ENCODE measurements around the gene BCL2L2. TPM values are rescaled to one million over a fixed set of nuclear protein-coding genes. Genes with fewer than 3 reads are reported as not detected.
A peak's percentile ranks its signal among the peaks of the same experiment; 100 is the strongest.

The BCL2L2 gene
- total and polyA plus RNA-seq, 2 donors: 5.5 to 20.6 TPM

GRCh38 chr14:23307146-23307530, 505 bp downstream of the BCL2L2 start:
- Histone ChIP-seq H3K36me3 (ENCODE audit: control insufficient read depth in 2 of 2, insufficient read depth in 2 of 2, low read length in 1 of 2) (no peaks in the 10 kb centered on the region), H3K4me3 (ENCODE audit: low read length in 2 of 2) (peak overlapping the region; percentile 36 to 47), H3K4me1 (ENCODE audit: control insufficient read depth in 2 of 2, insufficient read depth in 2 of 2, low read length in 2 of 2) (peaks cover 6 to 25% of the 10 kb centered on the region in 2 donors), H3K9me3 (ENCODE audit: control insufficient read depth in 2 of 2, insufficient read depth in 1 of 2, low read length in 1 of 2) (peaks cover 0 to 1% of the 10 kb centered on the region in 2 donors), H3K27me3 (ENCODE audit: control insufficient read depth in 2 of 2, insufficient read depth in 1 of 2, low read length in 1 of 2) (peaks cover 0 to 9% of the 10 kb centered on the region in 2 donors), H3K27ac (ENCODE audit: low read depth in 1 of 2, low read length in 1 of 2) (peak overlapping the region; percentile 62 to 86)
- DNase-seq (ENCODE audit: low read depth in 6 of 9, low spot score in 9 of 9): no peak
- 54% methylated on average over 5 of the region's 5 CpGs for WGBS

- H3K27me3 ChIP-seq (ENCODE audit: control insufficient read depth in 2 of 2, insufficient read depth in 1 of 2, low read length in 1 of 2): peaks cover 0 to 9% of the 10 kb centered on the region in 2 donors
- H3K4me1 ChIP-seq (ENCODE audit: control insufficient read depth in 2 of 2, insufficient read depth in 2 of 2, low read length in 2 of 2): peaks cover 6 to 19% of the 10 kb centered on the region in 2 donors
- no peaks in the 10 kb centered on the region for H3K36me3 ChIP-seq (ENCODE audit: control insufficient read depth in 2 of 2, insufficient read depth in 2 of 2, low read length in 1 of 2)
- H3K4me3 ChIP-seq (ENCODE audit: low read length in 2 of 2): no peak overlapping the region
- no peak for DNase-seq (ENCODE audit: low read depth in 6 of 9, low spot score in 9 of 9)
- WGBS: 96% methylated on average over 22 of the region's 22 CpGs
- no peaks in the 10 kb centered on the region for H3K9me3 ChIP-seq (ENCODE audit: control insufficient read depth in 2 of 2, insufficient read depth in 1 of 2, low read length in 1 of 2)
- peak overlapping the region in 1 of 2 donors; percentile 21 for H3K27ac ChIP-seq (ENCODE audit: low read depth in 1 of 2, low read length in 1 of 2)
Measured at GRCh38 chr14:23307687-23308644, 1.3 kb downstream of the BCL2L2 start.

- Histone ChIP-seq H3K36me3 (ENCODE audit: control insufficient read depth in 2 of 2, insufficient read depth in 2 of 2, low read length in 1 of 2) (no peaks in the 10 kb centered on the region), H3K27ac (ENCODE audit: low read depth in 1 of 2, low read length in 1 of 2) (no peak overlapping the region)
- no peak for DNase-seq (ENCODE audit: low read depth in 6 of 9, low spot score in 9 of 9)
Measured at GRCh38 chr14:23308721-23309445, 2.2 kb downstream of the BCL2L2 start.

GRCh38 chr14:23310546-23310945, 3.9 kb downstream of the BCL2L2 start:
- 98% methylated on average over 1 of the region's 1 CpG for WGBS
- Histone ChIP-seq H3K27ac (ENCODE audit: low read depth in 1 of 2, low read length in 1 of 2) (no peak overlapping the region), H3K4me1 (ENCODE audit: control insufficient read depth in 2 of 2, insufficient read depth in 2 of 2, low read length in 2 of 2) (peaks cover 6 to 15% of the 10 kb centered on the region in 2 donors), H3K36me3 (ENCODE audit: control insufficient read depth in 2 of 2, insufficient read depth in 2 of 2, low read length in 1 of 2) (no peaks in the 10 kb centered on the region), H3K9me3 (ENCODE audit: control insufficient read depth in 2 of 2, insufficient read depth in 1 of 2, low read length in 1 of 2) (no peaks in the 10 kb centered on the region), H3K27me3 (ENCODE audit: control insufficient read depth in 2 of 2, insufficient read depth in 1 of 2, low read length in 1 of 2) (peaks cover 0 to 9% of the 10 kb centered on the region in 2 donors), H3K4me3 (ENCODE audit: low read length in 2 of 2) (no peak overlapping the region)
- no peak for DNase-seq (ENCODE audit: low read depth in 6 of 9, low spot score in 9 of 9)

More at GRCh38 chr14:23308721-23309445, 2.2 kb downstream of the BCL2L2 start:
- Histone ChIP-seq H3K4me1 (ENCODE audit: control insufficient read depth in 2 of 2, insufficient read depth in 2 of 2, low read length in 2 of 2) (peaks cover 6 to 15% of the 10 kb centered on the region in 2 donors), H3K9me3 (ENCODE audit: control insufficient read depth in 2 of 2, insufficient read depth in 1 of 2, low read length in 1 of 2) (no peaks in the 10 kb centered on the region), H3K4me3 (ENCODE audit: low read length in 2 of 2) (no peak overlapping the region), H3K27me3 (ENCODE audit: control insufficient read depth in 2 of 2, insufficient read depth in 1 of 2, low read length in 1 of 2) (peaks cover 0 to 9% of the 10 kb centered on the region in 2 donors)
- 95% methylated on average over 17 of the region's 17 CpGs for WGBS

- H3K9me3 ChIP-seq (ENCODE audit: control insufficient read depth in 2 of 2, insufficient read depth in 1 of 2, low read length in 1 of 2): peaks cover 0 to 5% of the 10 kb centered on the region in 2 donors
- no peak for DNase-seq (ENCODE audit: low read depth in 6 of 9, low spot score in 9 of 9)
- peaks cover 3 to 9% of the 10 kb centered on the region in 2 donors for H3K4me1 ChIP-seq (ENCODE audit: control insufficient read depth in 2 of 2, insufficient read depth in 2 of 2, low read length in 2 of 2)
- no peaks in the 10 kb centered on the region for H3K36me3 ChIP-seq (ENCODE audit: control insufficient read depth in 2 of 2, insufficient read depth in 2 of 2, low read length in 1 of 2)
- 97% methylated on average over 5 of the region's 5 CpGs for WGBS
- no peak overlapping the region for H3K27ac ChIP-seq (ENCODE audit: low read depth in 1 of 2, low read length in 1 of 2)
- no peak overlapping the region for H3K4me3 ChIP-seq (ENCODE audit: low read length in 2 of 2)
- no peaks in the 10 kb centered on the region for H3K27me3 ChIP-seq (ENCODE audit: control insufficient read depth in 2 of 2, insufficient read depth in 1 of 2, low read length in 1 of 2)
Measured at GRCh38 chr14:23316300-23316699, 9.7 kb downstream of the BCL2L2 start.

GRCh38 chr14:23319746-23320583, 13.3 kb downstream of the BCL2L2 start:
- peak overlapping the region; percentile 49 to 96 for H3K4me3 ChIP-seq (ENCODE audit: low read length in 2 of 2)
- no peak for DNase-seq (ENCODE audit: low read depth in 6 of 9, low spot score in 9 of 9)
- H3K27me3 ChIP-seq (ENCODE audit: control insufficient read depth in 2 of 2, insufficient read depth in 1 of 2, low read length in 1 of 2): no peaks in the 10 kb centered on the region
- peaks cover 10 to 17% of the 10 kb centered on the region in 2 donors for H3K4me1 ChIP-seq (ENCODE audit: control insufficient read depth in 2 of 2, insufficient read depth in 2 of 2, low read length in 2 of 2)
- peaks cover 0 to 5% of the 10 kb centered on the region in 2 donors for H3K9me3 ChIP-seq (ENCODE audit: control insufficient read depth in 2 of 2, insufficient read depth in 1 of 2, low read length in 1 of 2)
- H3K36me3 ChIP-seq (ENCODE audit: control insufficient read depth in 2 of 2, insufficient read depth in 2 of 2, low read length in 1 of 2): peaks cover 16 to 23% of the 10 kb centered on the region in 2 donors
- 67% methylated on average over 17 of the region's 17 CpGs for WGBS
- peak overlapping the region; percentile 93 to 94 for H3K27ac ChIP-seq (ENCODE audit: low read depth in 1 of 2, low read length in 1 of 2)

- Histone ChIP-seq H3K9me3 (ENCODE audit: control insufficient read depth in 2 of 2, insufficient read depth in 1 of 2, low read length in 1 of 2) (peaks cover 0 to 5% of the 10 kb centered on the region in 2 donors), H3K27me3 (ENCODE audit: control insufficient read depth in 2 of 2, insufficient read depth in 1 of 2, low read length in 1 of 2) (no peaks in the 10 kb centered on the region), H3K4me3 (ENCODE audit: low read length in 2 of 2) (peak within 1 kb of the TSS; percentile 85 to 96), H3K36me3 (ENCODE audit: control insufficient read depth in 2 of 2, insufficient read depth in 2 of 2, low read length in 1 of 2) (peaks cover 24 to 29% of the 10 kb centered on the region in 2 donors), H3K4me1 (ENCODE audit: control insufficient read depth in 2 of 2, insufficient read depth in 2 of 2, low read length in 2 of 2) (peaks cover 10 to 17% of the 10 kb centered on the region in 2 donors), H3K27ac (ENCODE audit: low read depth in 1 of 2, low read length in 1 of 2) (peak within 1 kb of the TSS; percentile 93 to 94)
- peak; percentile 96 to 100 (median 99) for DNase-seq (ENCODE audit: low read depth in 6 of 9, low spot score in 9 of 9)
- 3% methylated on average over 63 of the region's 63 CpGs for WGBS
Measured at GRCh38 chr14:23320584-23321571, 14.2 kb downstream of the BCL2L2 start, which contains the start of gene PABPN1. Gene PABPN1 (plus strand): TSS chr14:23321457. CDS start chr14:23321470, 13 bp downstream.

Measured in thymus (tissue), 11 donors.